A673 (cell line): Measurements from ENCODE around the gene TRMT2B. TPM values are rescaled to one million over a fixed set of nuclear protein-coding genes. Genes with fewer than 3 reads are reported as not detected.
A peak's percentile ranks its signal among the peaks of the same experiment; 100 is the strongest.

ENCODE experiments used
- BruUV-seq: library from RNA; stranded (reverse); fragments of 400-500 nt; replicated peaks from 2 replicates; lab custom pipeline; 2021; lab: Mats Ljungman, UMichigan
- CTCF ChIA-PET: fragments of 300-600 bp; sonication (Branson Sonifier 250); formaldehyde crosslinking; loops from one replicate; lab custom pipeline; 2022; ENCODE audit warnings: antibody characterized with exemption; lab: Charles Lee
- POLR2A ChIA-PET: fragments of 300-600 bp; sonication (Branson Sonifier 250); formaldehyde crosslinking; loops from one replicate; lab custom pipeline; 2022; ENCODE audit warnings: antibody characterized with exemption; ENCODE audit not compliant: low non-redundant PET; lab: Charles Lee
- DNase-seq: peaks from one replicate; pipeline ENCODE4 v3.0.0-alpha.2; 2015; ENCODE audit warnings: low spot score
- H3K27ac ChIP-seq: fragments of 200-600 bp; sonication (generic); 2 replicates; pipeline ENCODE4 v1.5.1; 2016; ENCODE audit warnings: mixed run types, low read depth, mild to moderate bottlenecking, mixed read lengths, antibody characterized with exemption, low read length; ENCODE audit not compliant: poor library complexity, severe bottlenecking
- H3K27me3 ChIP-seq: fragments of 200-600 bp; sonication (generic); replicated peaks from 2 replicates; pipeline ENCODE4 v1.6.1; 2017; ENCODE audit warnings: mixed run types, low read depth, mild to moderate bottlenecking, mixed read lengths, antibody characterized with exemption, low read length; ENCODE audit not compliant: insufficient read depth, poor library complexity
- H3K36me3 ChIP-seq: fragments of 200-600 bp; sonication (generic); 2 replicates; pipeline ENCODE4 v1.6.1; 2016; ENCODE audit warnings: mixed run types, mild to moderate bottlenecking, mixed read lengths, antibody characterized with exemption, low read length; ENCODE audit not compliant: insufficient read depth, poor library complexity, severe bottlenecking
- H3K4me1 ChIP-seq: fragments of 200-600 bp; sonication (generic); 2 replicates; pipeline ENCODE4 v1.6.1; 2017; ENCODE audit warnings: mixed run types, mild to moderate bottlenecking, mixed read lengths, antibody characterized with exemption, low read length; ENCODE audit not compliant: insufficient read depth, poor library complexity, severe bottlenecking
- H3K4me3 ChIP-seq: fragments of 200-600 bp; sonication (generic); 2 replicates; pipeline ENCODE4 v1.5.1; 2016; ENCODE audit warnings: low read depth, mixed run types, mild to moderate bottlenecking, mixed read lengths, low read length; ENCODE audit not compliant: poor library complexity, severe bottlenecking
- H3K9me3 ChIP-seq: fragments of 200-600 bp; sonication (generic); 2 replicates; pipeline ENCODE4 v1.6.1; 2016; ENCODE audit warnings: mixed run types, low read depth, mild to moderate bottlenecking, mixed read lengths, antibody characterized with exemption, low read length; ENCODE audit not compliant: poor library complexity, severe bottlenecking
- EZH2 ChIP-seq: fragments of 200-600 bp; sonication (generic); IDR thresholded peaks from 2 replicates; pipeline ENCODE4 v1.6.1; 2017; ENCODE audit warnings: borderline replicate concordance, low read depth, mild to moderate bottlenecking, mixed read lengths, antibody characterized with exemption, low read length; ENCODE audit not compliant: poor library complexity, severe bottlenecking
- intact Hi-C: fragments of 100-400 bp; cut with micrococcal nuclease; formaldehyde crosslinking; loops from one replicate; pipeline ENCODE4 v1.10.0; 2022; ENCODE audit not compliant: unreplicated experiment
- total RNA-seq: library from RNA; stranded (reverse); gene quantifications from 2 replicates; pipeline ENCODE4 v1.2.3, GENCODE V29; 2021
- TF ChIP-seq, protein P1 (sequence below): fragments of 300-800, 200-600 bp; sonication (generic); conservative IDR thresholded peaks from 2 replicates; pipeline ENCODE4 v1.5.1; 2017; ENCODE audit warnings: low read depth, mild to moderate bottlenecking, antibody characterized with exemption, low read length, moderate library complexity, mixed read lengths

TRMT2B gene
- total RNA-seq, 1 experiment from 2014 or later: 20.8 TPM

- DNase-seq: no peak
- TF ChIP-seq, protein P1, sequence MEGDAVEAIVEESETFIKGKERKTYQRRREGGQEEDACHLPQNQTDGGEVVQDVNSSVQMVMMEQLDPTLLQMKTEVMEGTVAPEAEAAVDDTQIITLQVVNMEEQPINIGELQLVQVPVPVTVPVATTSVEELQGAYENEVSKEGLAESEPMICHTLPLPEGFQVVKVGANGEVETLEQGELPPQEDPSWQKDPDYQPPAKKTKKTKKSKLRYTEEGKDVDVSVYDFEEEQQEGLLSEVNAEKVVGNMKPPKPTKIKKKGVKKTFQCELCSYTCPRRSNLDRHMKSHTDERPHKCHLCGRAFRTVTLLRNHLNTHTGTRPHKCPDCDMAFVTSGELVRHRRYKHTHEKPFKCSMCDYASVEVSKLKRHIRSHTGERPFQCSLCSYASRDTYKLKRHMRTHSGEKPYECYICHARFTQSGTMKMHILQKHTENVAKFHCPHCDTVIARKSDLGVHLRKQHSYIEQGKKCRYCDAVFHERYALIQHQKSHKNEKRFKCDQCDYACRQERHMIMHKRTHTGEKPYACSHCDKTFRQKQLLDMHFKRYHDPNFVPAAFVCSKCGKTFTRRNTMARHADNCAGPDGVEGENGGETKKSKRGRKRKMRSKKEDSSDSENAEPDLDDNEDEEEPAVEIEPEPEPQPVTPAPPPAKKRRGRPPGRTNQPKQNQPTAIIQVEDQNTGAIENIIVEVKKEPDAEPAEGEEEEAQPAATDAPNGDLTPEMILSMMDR: no peak
- TF ChIP-seq EZH2: no peak
- ChIA-PET POLR2A (no interaction called here), CTCF (no interaction called here)
- no peaks in the 10 kb centered on the region for H3K4me1 ChIP-seq
- H3K4me3 ChIP-seq: no peak overlapping the region
- no TSS peak for BruUV-seq
- H3K27me3 ChIP-seq: no peaks in the 10 kb centered on the region
- no peak overlapping the region for H3K27ac ChIP-seq
- H3K9me3 ChIP-seq: no peaks in the 10 kb centered on the region
- H3K36me3 ChIP-seq: no peaks in the 10 kb centered on the region
- intact Hi-C loops: no loop called here
Observed at GRCh38 chrX:100999451-100999850, 52.5 kb downstream of the TRMT2B start.

- Histone ChIP-seq H3K4me3 (no peak overlapping the region), H3K27ac (no peak overlapping the region), H3K27me3 (no peaks in the 10 kb centered on the region), H3K36me3 (no peaks in the 10 kb centered on the region), H3K4me1 (no peaks in the 10 kb centered on the region), H3K9me3 (no peaks in the 10 kb centered on the region)
- CTCF ChIA-PET: no interaction called here
- intact Hi-C loops: no loop called here
- TF ChIP-seq, protein P1: no peak
- no peak for TF ChIP-seq EZH2
- POLR2A ChIA-PET: no interaction called here
- BruUV-seq: no TSS peak
- peak; percentile 38 for DNase-seq
Observed at GRCh38 chrX:100995469-100995868, 56.4 kb downstream of the TRMT2B start.

- H3K4me1 ChIP-seq: no peaks in the 10 kb centered on the region
- TF ChIP-seq, protein P1: no peak
- no peak for TF ChIP-seq EZH2
- CTCF ChIA-PET: no interaction called here
- peak; percentile 3 for DNase-seq
- no TSS peak for BruUV-seq
- no peak overlapping the region for H3K4me3 ChIP-seq
- intact Hi-C loops: no loop called here
- no peaks in the 10 kb centered on the region for H3K36me3 ChIP-seq
- no peaks in the 10 kb centered on the region for H3K27me3 ChIP-seq
- H3K27ac ChIP-seq: no peak overlapping the region
- H3K9me3 ChIP-seq: no peaks in the 10 kb centered on the region
- POLR2A ChIA-PET: no interaction called here
Observed at GRCh38 chrX:100994352-100995281, 57.3 kb downstream of the TRMT2B start.
